ENCODE results near the gene FAM107A. TPM values are rescaled to one million over a fixed set of nuclear protein-coding genes. Genes with fewer than 3 reads are reported as not detected.

The FAM107A gene
- total and polyA plus RNA-seq, 2 of the 13 experiments (the other 11 are each of a cell fraction or from before 2014, with no cell fraction given), result not detected

DNA sequence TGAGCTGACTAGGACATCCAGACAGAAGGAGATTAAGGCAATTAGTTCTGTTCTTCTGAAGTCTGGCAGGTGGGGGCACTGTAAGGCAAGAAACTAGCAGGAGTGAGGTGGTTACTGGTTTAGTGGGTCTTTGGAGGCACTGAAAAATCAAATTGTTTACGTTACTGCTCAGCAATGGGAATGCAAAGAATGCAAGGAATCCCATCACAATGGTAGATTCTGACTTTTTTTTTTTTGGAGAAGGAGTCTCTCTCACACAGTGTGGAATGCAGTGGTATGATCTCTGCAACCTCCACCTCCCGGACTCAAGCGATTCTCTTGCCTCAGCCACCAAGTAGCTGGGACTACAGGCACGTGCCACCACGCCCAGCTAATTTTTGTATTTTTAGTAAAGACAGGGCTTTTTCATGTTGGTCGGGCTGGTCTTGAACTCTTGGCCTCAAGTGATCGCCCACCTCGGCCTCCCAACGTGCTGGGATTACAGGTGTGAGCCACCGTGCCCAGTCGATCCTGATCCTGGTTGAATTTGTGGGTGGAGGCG is 16.4 kb downstream of the FAM107A start (continued):
- TF ChIP-seq, protein P1, sequence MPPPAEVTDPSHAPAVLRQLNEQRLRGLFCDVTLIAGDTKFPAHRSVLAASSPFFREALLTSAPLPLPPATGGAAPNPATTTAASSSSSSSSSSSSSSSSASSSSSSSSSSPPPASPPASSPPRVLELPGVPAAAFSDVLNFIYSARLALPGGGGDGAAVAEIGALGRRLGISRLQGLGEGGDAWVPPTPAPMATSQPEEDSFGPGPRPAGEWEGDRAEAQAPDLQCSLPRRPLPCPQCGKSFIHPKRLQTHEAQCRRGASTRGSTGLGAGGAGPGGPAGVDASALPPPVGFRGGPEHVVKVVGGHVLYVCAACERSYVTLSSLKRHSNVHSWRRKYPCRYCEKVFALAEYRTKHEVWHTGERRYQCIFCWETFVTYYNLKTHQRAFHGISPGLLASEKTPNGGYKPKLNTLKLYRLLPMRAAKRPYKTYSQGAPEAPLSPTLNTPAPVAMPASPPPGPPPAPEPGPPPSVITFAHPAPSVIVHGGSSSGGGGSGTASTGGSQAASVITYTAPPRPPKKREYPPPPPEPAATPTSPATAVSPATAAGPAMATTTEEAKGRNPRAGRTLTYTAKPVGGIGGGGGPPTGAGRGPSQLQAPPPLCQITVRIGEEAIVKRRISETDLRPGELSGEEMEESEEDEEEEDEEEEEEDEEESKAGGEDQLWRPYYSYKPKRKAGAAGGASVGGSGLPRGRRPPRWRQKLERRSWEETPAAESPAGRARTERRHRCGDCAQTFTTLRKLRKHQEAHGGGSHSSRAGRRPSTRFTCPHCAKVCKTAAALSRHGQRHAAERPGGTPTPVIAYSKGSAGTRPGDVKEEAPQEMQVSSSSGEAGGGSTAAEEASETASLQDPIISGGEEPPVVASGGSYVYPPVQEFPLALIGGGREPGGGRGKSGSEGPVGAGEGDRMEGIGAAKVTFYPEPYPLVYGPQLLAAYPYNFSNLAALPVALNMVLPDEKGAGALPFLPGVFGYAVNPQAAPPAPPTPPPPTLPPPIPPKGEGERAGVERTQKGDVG (CRISPR knock-in tag; IDR thresholded peaks at IDR 0.05; ENCODE audit: borderline replicate concordance), result no peak
- TF ChIP-seq ZFX (CRISPR knock-in tag; IDR thresholded peaks at IDR 0.05; ENCODE audit: low read depth) (no peak), CREB1 (IDR thresholded peaks at IDR 0.05) (no peak), CREB1 (CRISPR knock-in tag; IDR thresholded peaks at IDR 0.05) (no peak), SOX5 (CRISPR knock-in tag; IDR thresholded peaks at IDR 0.05; ENCODE audit: borderline replicate concordance) (peak; percentile 64; the same call in 1 of the 2 replicates), RAD21 (CRISPR knock-in tag; IDR thresholded peaks at IDR 0.05) (0 out of 2 replicates have a peak, but pooled peaks have one; percentile 18), ZNF746 (CRISPR knock-in tag; IDR thresholded peaks at IDR 0.05) (no peak)
- TF ChIP-seq, protein P2, sequence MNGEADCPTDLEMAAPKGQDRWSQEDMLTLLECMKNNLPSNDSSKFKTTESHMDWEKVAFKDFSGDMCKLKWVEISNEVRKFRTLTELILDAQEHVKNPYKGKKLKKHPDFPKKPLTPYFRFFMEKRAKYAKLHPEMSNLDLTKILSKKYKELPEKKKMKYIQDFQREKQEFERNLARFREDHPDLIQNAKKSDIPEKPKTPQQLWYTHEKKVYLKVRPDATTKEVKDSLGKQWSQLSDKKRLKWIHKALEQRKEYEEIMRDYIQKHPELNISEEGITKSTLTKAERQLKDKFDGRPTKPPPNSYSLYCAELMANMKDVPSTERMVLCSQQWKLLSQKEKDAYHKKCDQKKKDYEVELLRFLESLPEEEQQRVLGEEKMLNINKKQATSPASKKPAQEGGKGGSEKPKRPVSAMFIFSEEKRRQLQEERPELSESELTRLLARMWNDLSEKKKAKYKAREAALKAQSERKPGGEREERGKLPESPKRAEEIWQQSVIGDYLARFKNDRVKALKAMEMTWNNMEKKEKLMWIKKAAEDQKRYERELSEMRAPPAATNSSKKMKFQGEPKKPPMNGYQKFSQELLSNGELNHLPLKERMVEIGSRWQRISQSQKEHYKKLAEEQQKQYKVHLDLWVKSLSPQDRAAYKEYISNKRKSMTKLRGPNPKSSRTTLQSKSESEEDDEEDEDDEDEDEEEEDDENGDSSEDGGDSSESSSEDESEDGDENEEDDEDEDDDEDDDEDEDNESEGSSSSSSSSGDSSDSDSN (CRISPR knock-in tag; IDR thresholded peaks at IDR 0.05), result no peak
- TF ChIP-seq, protein P3, sequence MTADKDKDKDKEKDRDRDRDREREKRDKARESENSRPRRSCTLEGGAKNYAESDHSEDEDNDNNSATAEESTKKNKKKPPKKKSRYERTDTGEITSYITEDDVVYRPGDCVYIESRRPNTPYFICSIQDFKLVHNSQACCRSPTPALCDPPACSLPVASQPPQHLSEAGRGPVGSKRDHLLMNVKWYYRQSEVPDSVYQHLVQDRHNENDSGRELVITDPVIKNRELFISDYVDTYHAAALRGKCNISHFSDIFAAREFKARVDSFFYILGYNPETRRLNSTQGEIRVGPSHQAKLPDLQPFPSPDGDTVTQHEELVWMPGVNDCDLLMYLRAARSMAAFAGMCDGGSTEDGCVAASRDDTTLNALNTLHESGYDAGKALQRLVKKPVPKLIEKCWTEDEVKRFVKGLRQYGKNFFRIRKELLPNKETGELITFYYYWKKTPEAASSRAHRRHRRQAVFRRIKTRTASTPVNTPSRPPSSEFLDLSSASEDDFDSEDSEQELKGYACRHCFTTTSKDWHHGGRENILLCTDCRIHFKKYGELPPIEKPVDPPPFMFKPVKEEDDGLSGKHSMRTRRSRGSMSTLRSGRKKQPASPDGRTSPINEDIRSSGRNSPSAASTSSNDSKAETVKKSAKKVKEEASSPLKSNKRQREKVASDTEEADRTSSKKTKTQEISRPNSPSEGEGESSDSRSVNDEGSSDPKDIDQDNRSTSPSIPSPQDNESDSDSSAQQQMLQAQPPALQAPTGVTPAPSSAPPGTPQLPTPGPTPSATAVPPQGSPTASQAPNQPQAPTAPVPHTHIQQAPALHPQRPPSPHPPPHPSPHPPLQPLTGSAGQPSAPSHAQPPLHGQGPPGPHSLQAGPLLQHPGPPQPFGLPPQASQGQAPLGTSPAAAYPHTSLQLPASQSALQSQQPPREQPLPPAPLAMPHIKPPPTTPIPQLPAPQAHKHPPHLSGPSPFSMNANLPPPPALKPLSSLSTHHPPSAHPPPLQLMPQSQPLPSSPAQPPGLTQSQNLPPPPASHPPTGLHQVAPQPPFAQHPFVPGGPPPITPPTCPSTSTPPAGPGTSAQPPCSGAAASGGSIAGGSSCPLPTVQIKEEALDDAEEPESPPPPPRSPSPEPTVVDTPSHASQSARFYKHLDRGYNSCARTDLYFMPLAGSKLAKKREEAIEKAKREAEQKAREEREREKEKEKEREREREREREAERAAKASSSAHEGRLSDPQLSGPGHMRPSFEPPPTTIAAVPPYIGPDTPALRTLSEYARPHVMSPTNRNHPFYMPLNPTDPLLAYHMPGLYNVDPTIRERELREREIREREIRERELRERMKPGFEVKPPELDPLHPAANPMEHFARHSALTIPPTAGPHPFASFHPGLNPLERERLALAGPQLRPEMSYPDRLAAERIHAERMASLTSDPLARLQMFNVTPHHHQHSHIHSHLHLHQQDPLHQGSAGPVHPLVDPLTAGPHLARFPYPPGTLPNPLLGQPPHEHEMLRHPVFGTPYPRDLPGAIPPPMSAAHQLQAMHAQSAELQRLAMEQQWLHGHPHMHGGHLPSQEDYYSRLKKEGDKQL (CRISPR knock-in tag; IDR thresholded peaks at IDR 0.05; ENCODE audit: low read depth), result no peak
- TF ChIP-seq, protein P4, sequence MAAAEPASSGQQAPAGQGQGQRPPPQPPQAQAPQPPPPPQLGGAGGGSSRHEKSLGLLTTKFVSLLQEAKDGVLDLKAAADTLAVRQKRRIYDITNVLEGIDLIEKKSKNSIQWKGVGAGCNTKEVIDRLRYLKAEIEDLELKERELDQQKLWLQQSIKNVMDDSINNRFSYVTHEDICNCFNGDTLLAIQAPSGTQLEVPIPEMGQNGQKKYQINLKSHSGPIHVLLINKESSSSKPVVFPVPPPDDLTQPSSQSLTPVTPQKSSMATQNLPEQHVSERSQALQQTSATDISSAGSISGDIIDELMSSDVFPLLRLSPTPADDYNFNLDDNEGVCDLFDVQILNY (CRISPR knock-in tag; conservative IDR thresholded peaks at IDR 0.05), result no peak

Data from HepG2 (cell line).